Activated CD4-positive, alpha-beta T cell treated with anti-CD3 and anti-CD28 coated beads, Interleukin-2, amount 50 U/mL, for 48 hours (primary cell): ENCODE data around the gene UTF1.

Experiments
- DNase-seq, 2 experiments: peaks; one replicate each; pipeline ENCODE4 v3.0.0-alpha.2; 2020

Gene UTF1

GRCh38 chr10:133267293-133267692 lies 37.3 kb downstream of the UTF1 start:
- DNase-seq = no peak

- DNase-seq = no peak
Measured at GRCh38 chr10:133267829-133268228, 37.8 kb downstream of the UTF1 start.

- no peak for DNase-seq
Measured at GRCh38 chr10:133268532-133268931, 38.5 kb downstream of the UTF1 start.

- DNase-seq = no peak
Measured at GRCh38 chr10:133269367-133269766, 39.4 kb downstream of the UTF1 start.

- no peak for DNase-seq
Measured at GRCh38 chr10:133270204-133270603, 40.2 kb downstream of the UTF1 start.

- no peak for DNase-seq
Measured at GRCh38 chr10:133270773-133271297, 40.8 kb downstream of the UTF1 start.

- no peak for DNase-seq
Measured at GRCh38 chr10:133271521-133272300, 41.7 kb downstream of the UTF1 start.

GRCh38 chr10:133272301-133272963 lies 42.4 kb downstream of the UTF1 start:
- no peak for DNase-seq

GRCh38 chr10:133272964-133273420 lies 43.0 kb downstream of the UTF1 start:
- no peak for DNase-seq

GRCh38 chr10:133273534-133274143 lies 43.6 kb downstream of the UTF1 start:
- DNase-seq = no peak

GRCh38 chr10:133274751-133275683 lies 45.0 kb downstream of the UTF1 start:
- DNase-seq = peak; percentile 85 to 90

GRCh38 chr10:133275684-133276092 lies 45.7 kb downstream of the UTF1 start:
- peak; percentile 62 to 70 for DNase-seq

- DNase-seq = no peak
Measured at GRCh38 chr10:133276100-133276434, 46.0 kb downstream of the UTF1 start.

GRCh38 chr10:133276435-133277201 lies 46.6 kb downstream of the UTF1 start, which contains the start of gene ADAM8:
TSS of gene ADAM8 (minus strand) at chr10:133276868. CDS start at chr10:133276817, 51 bp downstream.
- peak; percentile 82 to 86 for DNase-seq

GRCh38 chr10:133277277-133277992 lies 47.4 kb downstream of the UTF1 start:
- no peak for DNase-seq

GRCh38 chr10:133277993-133278576 lies 48.1 kb downstream of the UTF1 start:
- no peak for DNase-seq

- DNase-seq = peak; percentile 68 to 76
Measured at GRCh38 chr10:133278577-133279265, 48.7 kb downstream of the UTF1 start.

GRCh38 chr10:133279326-133280226 lies 49.6 kb downstream of the UTF1 start:
- no peak for DNase-seq
